GM12878 (cell line): ENCODE data around the gene SIDT1. TPM values are rescaled to one million over a fixed set of nuclear protein-coding genes. Genes with fewer than 3 reads are reported as not detected.

Experiments
- ATAC-seq: fragments of 200-7000 bp; cut with Tn5 transposase; 3 replicates; pipeline ENCODE4 v1.9.1; 2020; ENCODE audit warnings: mild to moderate bottlenecking, moderate library complexity
- BruUV-seq: library from RNA; stranded (reverse); fragments of 400-500 nt; replicated peaks from 2 replicates; lab custom pipeline; 2021; lab: Mats Ljungman, UMichigan
- CTCF ChIA-PET: fragments of 300-600 bp; sonication (Branson Sonifier 250); formaldehyde crosslinking; extraction: SDS; loops from one replicate; lab custom pipeline; 2021; ENCODE audit warnings: inconsistent platforms; lab: Yijun Ruan, JAX
- POLR2A ChIA-PET: fragments of 350-600 bp; formaldehyde crosslinking; extraction: SDS; loops from one replicate; lab custom pipeline; 2021; ENCODE audit warnings: inconsistent platforms; lab: Charles Lee
- RAD21 ChIA-PET: fragments of 300-600 bp; sonication (Branson Sonifier 250); formaldehyde crosslinking; loops from one replicate; lab custom pipeline; 2023; ENCODE audit warnings: antibody characterized with exemption; ENCODE audit not compliant: unreplicated experiment; lab: Charles Lee
- SMC1A ChIA-PET: fragments of 300-600 bp; sonication (Branson Sonifier 250); formaldehyde crosslinking; loops from one replicate; lab custom pipeline; 2023; ENCODE audit not compliant: unreplicated experiment, uncharacterized antibody; lab: Charles Lee
- DNase-seq: peaks from one replicate; pipeline ENCODE4 v3.0.0-alpha.2; 2011; ENCODE audit warnings: low read depth, low spot score
- FAIRE-seq: peaks from 3 replicates; lab custom pipeline; 2011; peaks lifted over from hg19 to GRCh38; lab: Jason Lieb, UNC
- H2AFZ ChIP-seq: 2 replicates; pipeline ENCODE4 v1.6.0; 2011; ENCODE audit warnings: low read depth, low read length, control low read depth; ENCODE audit not compliant: control insufficient read depth
- H3K27ac ChIP-seq: 2 replicates; pipeline ENCODE4 v1.5.1; 2011; ENCODE audit warnings: control low read depth; ENCODE audit not compliant: control insufficient read depth, insufficient read depth
- H3K27me3 ChIP-seq, 2 experiments: replicated peaks in 1 of 2; 2 replicates each; pipeline versions ENCODE4 v1.6.0 to v1.6.1; 2011; ENCODE audit warnings: low read length in 1 of 2; ENCODE audit not compliant: control insufficient read depth in 2 of 2, insufficient read depth in 2 of 2
- H3K36me3 ChIP-seq, 2 experiments: 2 replicates each; pipeline ENCODE4 v1.5.1; 2011; ENCODE audit warnings: low read length in 1 of 2; ENCODE audit not compliant: control insufficient read depth in 2 of 2, insufficient read depth in 2 of 2
- H3K4me1 ChIP-seq: 2 replicates; pipeline ENCODE4 v1.6.1; 2011; ENCODE audit warnings: mild to moderate bottlenecking, low read length, moderate library complexity, mixed read lengths; ENCODE audit not compliant: control insufficient read depth, insufficient read depth
- H3K4me2 ChIP-seq: 2 replicates; pipeline ENCODE4 v1.6.0; 2011; ENCODE audit warnings: control low read depth; ENCODE audit not compliant: control insufficient read depth, insufficient read depth
- H3K4me3 ChIP-seq: fragments of 200-600 bp; sonication (generic); 2 replicates; pipeline ENCODE4 v1.5.1; 2016
- H3K79me2 ChIP-seq: 2 replicates; pipeline ENCODE4 v1.6.0; 2011; ENCODE audit warnings: low read length; ENCODE audit not compliant: control insufficient read depth, insufficient read depth
- H3K9ac ChIP-seq: 2 replicates; pipeline ENCODE4 v1.8.0; 2011; ENCODE audit warnings: low read length, control low read depth, mixed read lengths; ENCODE audit not compliant: control insufficient read depth, insufficient read depth
- H3K9me3 ChIP-seq: replicated peaks from 3 replicates; pipeline ENCODE4 v1.5.1; 2011; ENCODE audit warnings: mild to moderate bottlenecking, low read length; ENCODE audit not compliant: control insufficient read depth, insufficient read depth
- H4K20me1 ChIP-seq: 2 replicates; pipeline ENCODE4 v1.6.0; 2011; ENCODE audit not compliant: control insufficient read depth, insufficient read depth
- CHD4 ChIP-seq: fragments of 200-600 bp; sonication (generic); IDR thresholded peaks from 2 replicates; pipeline ENCODE4 v1.6.1; 2016; ENCODE audit warnings: mild to moderate bottlenecking
- CREB1 ChIP-seq: IDR thresholded peaks from 2 replicates; pipeline ENCODE4 v1.6.1; 2012; ENCODE audit warnings: low read depth, mild to moderate bottlenecking, inconsistent platforms
- CREM ChIP-seq: IDR thresholded peaks from 2 replicates; pipeline ENCODE4 v1.6.1; 2014; ENCODE audit warnings: antibody characterized with exemption, low read depth
- CUX1 ChIP-seq: IDR thresholded peaks from 2 replicates; pipeline ENCODE4 v1.6.1; 2012; ENCODE audit warnings: improper control_type of control experiment, low read depth, low read length; ENCODE audit not compliant: insufficient replicate concordance
- JUND ChIP-seq: IDR thresholded peaks from 2 replicates; pipeline ENCODE4 v1.6.1; 2012; ENCODE audit warnings: low read depth, mild to moderate bottlenecking, low read length, improper control_type of control experiment, moderate library complexity
- MEF2B ChIP-seq: fragments of 450-650 bp; IDR thresholded peaks from 2 replicates; pipeline ENCODE4 v1.6.1; 2018; ENCODE audit warnings: mild to moderate bottlenecking, moderate library complexity; ENCODE audit not compliant: partially characterized antibody, poor library complexity, severe bottlenecking
- NFIC ChIP-seq: IDR thresholded peaks from 2 replicates; pipeline ENCODE4 v1.6.1; 2012; ENCODE audit warnings: low read depth, mild to moderate bottlenecking, inconsistent platforms, low read length, moderate library complexity
- RAD51 ChIP-seq: fragments of 450-650 bp; IDR thresholded peaks from 2 replicates; pipeline ENCODE4 v1.6.1; 2016; ENCODE audit warnings: moderate library complexity, mild to moderate bottlenecking, inconsistent platforms
- RBBP5 ChIP-seq: fragments of 200-600 bp; sonication (generic); conservative IDR thresholded peaks from 2 replicates; pipeline ENCODE4 v1.6.1; 2016
- REST ChIP-seq: IDR thresholded peaks from 2 replicates; pipeline ENCODE4 v1.6.1; 2012; ENCODE audit warnings: mild to moderate bottlenecking, low read depth, low read length
- WGBS: methylation state at CpG from one replicate; pipeline ENCODE4 v1.1.6; 2016; ENCODE audit warnings: low lambda C conversion rate; ENCODE audit not compliant: insufficient replicate concordance, insufficient coverage; ENCODE audit errors: missing lambda C conversion rate; 5-methylcytosine and 5-hydroxymethylcytosine counted together
- in situ Hi-C: fragments of 300-500 bp; cut with MboI; formaldehyde crosslinking; loops from 9 replicates; pipeline ENCODE4 v1.14.3; 2018; ENCODE audit warnings: mixed read lengths
- intact Hi-C: fragments of 100-400 bp; cut with micrococcal nuclease; formaldehyde crosslinking; loops from one replicate; pipeline ENCODE4 v1.14.2; 2022; ENCODE audit not compliant: unreplicated experiment
- polyA plus RNA-seq, 11 experiments: library from polyadenylated mRNA; depleted of rRNA in 4 of 11; unstranded in 6 of 11; stranded (reverse) in 5 of 11; fragments of >200 nt; fragmentation: Nextera tagmentation in 4 of 11; fragmentation: Illumina TruSeq in 1 of 11; extraction: Ambion mirVana in 4 of 11; extraction: Trizol in 1 of 11; gene quantifications; 1 replicate in 1 of 11; 2 replicates in 10 of 11; pipeline versions ENCODE4 v1.2.1 to v1.2.3, GENCODE V29; 2011 to 2016; ENCODE audit warnings: inconsistent platforms in 2 of 11, missing spikeins in 2 of 11, low read depth in 1 of 11
- total RNA-seq, 4 experiments: library from RNA; depleted of rRNA in 3 of 4; stranded (reverse); fragments of >200 nt in 3 of 4; fragmentation: Illumina TruSeq in 1 of 4; extraction: Trizol in 1 of 4; gene quantifications; 2 replicates each; pipeline versions ENCODE4 v1.2.1 to v1.2.3, GENCODE V29; 2013 to 2021
- TF ChIP-seq, protein P1 (sequence below), 3 experiments: IDR thresholded peaks in 2 of 3; conservative IDR thresholded peaks in 1 of 3; 2 replicates each; pipeline ENCODE4 v1.5.1; 2011; ENCODE audit warnings: low read depth in 3 of 3, low read length in 3 of 3, mild to moderate bottlenecking in 3 of 3, control low read depth in 2 of 3, moderate library complexity in 2 of 3, inconsistent platforms in 1 of 3, mixed read lengths in 1 of 3; ENCODE audit not compliant: control insufficient read depth in 2 of 3, insufficient read depth in 1 of 3; ENCODE audit errors: extremely low read depth in 1 of 3

Gene SIDT1
- total and polyA plus RNA-seq, 10 of the 15 experiments (the other 5 are each of a cell fraction or from before 2014, with no cell fraction given) = 3.0 to 45.0 (median 26.6) TPM

DNA sequence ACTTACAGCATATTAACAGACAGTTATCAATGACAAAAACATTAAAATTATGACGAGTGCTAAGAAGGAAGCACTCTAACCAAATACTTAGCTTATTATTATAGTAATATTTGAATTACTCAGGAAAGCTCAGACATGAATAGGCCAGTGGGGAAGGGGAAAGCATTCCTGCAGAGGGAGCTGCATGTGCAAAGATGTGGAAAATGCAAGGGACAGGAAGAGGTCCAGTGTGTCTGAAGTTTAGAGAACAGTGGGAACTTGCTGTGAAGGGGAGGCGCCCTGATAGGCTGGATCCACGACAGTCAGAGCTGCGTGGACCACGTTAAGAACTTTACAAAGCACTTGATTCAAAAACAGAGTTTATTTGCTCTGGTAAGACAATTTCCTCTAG, 16.2 kb upstream of the SIDT1 start:
- DNase-seq (no peak), ATAC-seq (no peak), FAIRE-seq (peak; percentile 13)
- SMC1A ChIA-PET = interaction anchor here (0.6 to 5.4 kb wide), 16 partner anchors 10 to 220 kb away, joined by 3 to 45 read pairs (median 8); no protein-coding TSS in a partner anchor
- 16% methylated on average over 5 of the region's 5 CpGs for WGBS
- H4K20me1 ChIP-seq = no peaks in the 10 kb centered on the region
- peak overlapping the region; percentile 76 for H2AFZ ChIP-seq
- H3K27ac ChIP-seq = 0 out of 2 replicates have a peak overlapping the region, but pooled peaks have one; percentile 76
- H3K4me3 ChIP-seq = peak overlapping the region; percentile 87; the same call in 1 of the 2 replicates
- H3K79me2 ChIP-seq = peaks cover 15% of the 10 kb centered on the region
- no peaks in the 10 kb centered on the region; a peak in 1 of 4 replicates for H3K36me3 ChIP-seq
- no TSS peak for BruUV-seq
- CTCF ChIA-PET = interaction anchor here (0.6 to 6.4 kb wide), 24 partner anchors 10 to 231 kb away, joined by 3 to 69 read pairs (median 4); partner anchors contain the start of genes ATP6V1A and USF3
- POLR2A ChIA-PET = interaction anchor here (0.6 to 3.6 kb wide), 15 partner anchors 9 to 515 kb away, joined by 3 to 19 read pairs (median 5); no protein-coding TSS in a partner anchor
- no peaks in the 10 kb centered on the region for H3K27me3 ChIP-seq
- no peaks in the 10 kb centered on the region; the same call in 1 of the 3 replicates for H3K9me3 ChIP-seq
- H3K9ac ChIP-seq = peak overlapping the region; percentile 85
- in situ Hi-C loops (no loop called here), intact Hi-C loops (no loop called here)
- H3K4me2 ChIP-seq = peak overlapping the region; percentile 88
- RAD21 ChIA-PET = interaction anchor here (0.6 to 5.1 kb wide), 12 partner anchors 15 to 229 kb away, joined by 3 to 33 read pairs (median 10); partner anchors contain the start of gene NAA50
- peaks cover 12% of the 10 kb centered on the region for H3K4me1 ChIP-seq
- TF ChIP-seq, protein P1, sequence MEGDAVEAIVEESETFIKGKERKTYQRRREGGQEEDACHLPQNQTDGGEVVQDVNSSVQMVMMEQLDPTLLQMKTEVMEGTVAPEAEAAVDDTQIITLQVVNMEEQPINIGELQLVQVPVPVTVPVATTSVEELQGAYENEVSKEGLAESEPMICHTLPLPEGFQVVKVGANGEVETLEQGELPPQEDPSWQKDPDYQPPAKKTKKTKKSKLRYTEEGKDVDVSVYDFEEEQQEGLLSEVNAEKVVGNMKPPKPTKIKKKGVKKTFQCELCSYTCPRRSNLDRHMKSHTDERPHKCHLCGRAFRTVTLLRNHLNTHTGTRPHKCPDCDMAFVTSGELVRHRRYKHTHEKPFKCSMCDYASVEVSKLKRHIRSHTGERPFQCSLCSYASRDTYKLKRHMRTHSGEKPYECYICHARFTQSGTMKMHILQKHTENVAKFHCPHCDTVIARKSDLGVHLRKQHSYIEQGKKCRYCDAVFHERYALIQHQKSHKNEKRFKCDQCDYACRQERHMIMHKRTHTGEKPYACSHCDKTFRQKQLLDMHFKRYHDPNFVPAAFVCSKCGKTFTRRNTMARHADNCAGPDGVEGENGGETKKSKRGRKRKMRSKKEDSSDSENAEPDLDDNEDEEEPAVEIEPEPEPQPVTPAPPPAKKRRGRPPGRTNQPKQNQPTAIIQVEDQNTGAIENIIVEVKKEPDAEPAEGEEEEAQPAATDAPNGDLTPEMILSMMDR (IDR thresholded peaks at IDR 0.05 in 2 of 3, conservative IDR thresholded peaks at IDR 0.05 in 1 of 3; ENCODE audit: control insufficient read depth in 2 of 3, extremely low read depth in 1 of 3, insufficient read depth in 1 of 3, low read depth in 3 of 3, low read length in 3 of 3) = peak in 1 of 3 experiments; percentile 43; a peak in 2 of 6 replicates
- no peak for TF ChIP-seq RAD51
- TF ChIP-seq CREB1 = no peak
- TF ChIP-seq NFIC = no peak
- no peak for TF ChIP-seq REST
- TF ChIP-seq CREM = no peak
- no peak for TF ChIP-seq JUND
- TF ChIP-seq CHD4 = no peak
- no peak for TF ChIP-seq RBBP5
- TF ChIP-seq CUX1 = no peak
- no peak for TF ChIP-seq MEF2B
